Stimulated activated CD4-positive, alpha-beta T cell treated with anti-CD3 and anti-CD28 coated beads, TNF-alpha, amount 100 ng/mL, for 24 hours (primary cell): ENCODE measurements around the gene ZNF670.

ENCODE experiments used
- DNase-seq, 3 experiments: peaks; one replicate each; pipeline ENCODE4 v3.0.0-alpha.2; 2020; ENCODE audit warnings: low read depth in 3 of 3

The ZNF670 gene

GRCh38 chr1:247103859-247104591, 25.4 kb upstream of the ZNF670 start, which contains the start of gene ZNF669:
Gene ZNF669 (minus strand): TSS chr1:247104356. CDS start chr1:247104199, 157 bp downstream.
- DNase-seq, result peak; percentile 86 to 94 (median 90)

GRCh38 chr1:247102381-247102780, 23.8 kb upstream of the ZNF670 start:
- DNase-seq, result no peak

GRCh38 chr1:247100676-247101279, 22.2 kb upstream of the ZNF670 start:
- DNase-seq, result no peak

- no peak for DNase-seq
Observed at GRCh38 chr1:247096958-247097357, 18.3 kb upstream of the ZNF670 start.

GRCh38 chr1:247096544-247096943, 17.9 kb upstream of the ZNF670 start:
- DNase-seq, result no peak

GRCh38 chr1:247096112-247096511, 17.5 kb upstream of the ZNF670 start:
- no peak for DNase-seq

GRCh38 chr1:247090455-247090854, 11.8 kb upstream of the ZNF670 start:
- no peak for DNase-seq

GRCh38 chr1:247089616-247090375, 11.2 kb upstream of the ZNF670 start:
- no peak for DNase-seq

GRCh38 chr1:247088967-247089366, 10.4 kb upstream of the ZNF670 start:
- no peak for DNase-seq

GRCh38 chr1:247087256-247087655, 8.6 kb upstream of the ZNF670 start:
- no peak for DNase-seq

GRCh38 chr1:247085310-247085709, 6.7 kb upstream of the ZNF670 start:
- no peak for DNase-seq

- no peak for DNase-seq
Observed at GRCh38 chr1:247084771-247085170, 6.2 kb upstream of the ZNF670 start.

- no peak for DNase-seq
Observed at GRCh38 chr1:247079141-247079874, 697 bp upstream of the ZNF670 start.

GRCh38 chr1:247077876-247078257, 744 bp downstream of the ZNF670 start:
- no peak for DNase-seq

- DNase-seq, result no peak
Observed at GRCh38 chr1:247077213-247077612, 1.4 kb downstream of the ZNF670 start.

GRCh38 chr1:247070645-247071044, 8.0 kb downstream of the ZNF670 start:
- DNase-seq, result no peak

GRCh38 chr1:247064304-247064703, 14.3 kb downstream of the ZNF670 start:
- DNase-seq, result no peak

GRCh38 chr1:247060771-247061170, 17.8 kb downstream of the ZNF670 start:
- no peak for DNase-seq

- DNase-seq, result no peak
Observed at GRCh38 chr1:247056071-247056470, 22.5 kb downstream of the ZNF670 start.

GRCh38 chr1:247054992-247055415, 23.6 kb downstream of the ZNF670 start:
- no peak for DNase-seq

- DNase-seq, result no peak
Observed at GRCh38 chr1:247047702-247048101, 30.9 kb downstream of the ZNF670 start.

- no peak for DNase-seq
Observed at GRCh38 chr1:247047260-247047659, 31.4 kb downstream of the ZNF670 start.
